Ovary (tissue), 3 donors: ENCODE data around the gene ROCK1.

ENCODE experiments used
- EP300 ChIP-seq: sonication (generic); formaldehyde crosslinking; IDR thresholded peaks from one replicate; pipeline ENCODE4 v1.6.1; 2017; ENCODE audit warnings: antibody characterized with exemption
- POLR2A ChIP-seq: fragments of 450-650 bp; IDR thresholded peaks from one replicate; pipeline ENCODE4 v1.6.1; 2017; ENCODE audit warnings: antibody characterized with exemption, mild to moderate bottlenecking, moderate library complexity
- TF ChIP-seq, protein P1 (sequence below), 3 donors: fragments of 450-650 bp in 2 of 3; fragments of 200-600 bp in 1 of 3; IDR thresholded peaks; one replicate each; pipeline versions ENCODE4 v1.5.1 to v1.8.0; 2016 to 2022; ENCODE audit warnings: antibody characterized with exemption in 3 of 3, mild to moderate bottlenecking in 1 of 3
- donor health status: DM: no; HTN: no; CAD: no.

DNA sequence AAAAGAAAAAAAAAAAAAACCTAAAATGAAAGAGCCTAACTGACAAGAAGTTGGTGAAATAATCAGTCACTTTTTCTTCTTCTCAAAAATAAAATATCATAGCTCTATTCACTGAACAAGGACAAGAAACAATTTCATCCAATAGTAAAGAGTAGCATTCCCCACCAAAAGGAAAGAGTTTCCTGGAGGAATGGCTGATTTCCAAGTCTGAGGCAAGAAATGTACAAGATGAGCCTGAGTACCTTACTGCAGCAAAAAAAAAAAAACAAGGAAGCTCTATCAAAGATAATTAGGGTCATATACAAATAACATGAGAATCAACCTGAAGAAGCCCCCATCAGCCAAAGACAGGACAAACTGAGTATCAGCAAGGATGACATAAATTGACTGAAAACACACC, 11.5 kb downstream of the ROCK1 start:
- no peak for TF ChIP-seq POLR2A
- TF ChIP-seq, protein P1, sequence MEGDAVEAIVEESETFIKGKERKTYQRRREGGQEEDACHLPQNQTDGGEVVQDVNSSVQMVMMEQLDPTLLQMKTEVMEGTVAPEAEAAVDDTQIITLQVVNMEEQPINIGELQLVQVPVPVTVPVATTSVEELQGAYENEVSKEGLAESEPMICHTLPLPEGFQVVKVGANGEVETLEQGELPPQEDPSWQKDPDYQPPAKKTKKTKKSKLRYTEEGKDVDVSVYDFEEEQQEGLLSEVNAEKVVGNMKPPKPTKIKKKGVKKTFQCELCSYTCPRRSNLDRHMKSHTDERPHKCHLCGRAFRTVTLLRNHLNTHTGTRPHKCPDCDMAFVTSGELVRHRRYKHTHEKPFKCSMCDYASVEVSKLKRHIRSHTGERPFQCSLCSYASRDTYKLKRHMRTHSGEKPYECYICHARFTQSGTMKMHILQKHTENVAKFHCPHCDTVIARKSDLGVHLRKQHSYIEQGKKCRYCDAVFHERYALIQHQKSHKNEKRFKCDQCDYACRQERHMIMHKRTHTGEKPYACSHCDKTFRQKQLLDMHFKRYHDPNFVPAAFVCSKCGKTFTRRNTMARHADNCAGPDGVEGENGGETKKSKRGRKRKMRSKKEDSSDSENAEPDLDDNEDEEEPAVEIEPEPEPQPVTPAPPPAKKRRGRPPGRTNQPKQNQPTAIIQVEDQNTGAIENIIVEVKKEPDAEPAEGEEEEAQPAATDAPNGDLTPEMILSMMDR (IDR thresholded peaks at IDR 0.05) = no peak
- no peak for TF ChIP-seq EP300
